ENCODE results near the gene PASK. TPM values are rescaled to one million over a fixed set of nuclear protein-coding genes. Genes with fewer than 3 reads are reported as not detected.

Gene PASK
- total RNA-seq, 3 donors from 2014 or later: 6.8 to 25.5 (median 20.6) TPM

DNA sequence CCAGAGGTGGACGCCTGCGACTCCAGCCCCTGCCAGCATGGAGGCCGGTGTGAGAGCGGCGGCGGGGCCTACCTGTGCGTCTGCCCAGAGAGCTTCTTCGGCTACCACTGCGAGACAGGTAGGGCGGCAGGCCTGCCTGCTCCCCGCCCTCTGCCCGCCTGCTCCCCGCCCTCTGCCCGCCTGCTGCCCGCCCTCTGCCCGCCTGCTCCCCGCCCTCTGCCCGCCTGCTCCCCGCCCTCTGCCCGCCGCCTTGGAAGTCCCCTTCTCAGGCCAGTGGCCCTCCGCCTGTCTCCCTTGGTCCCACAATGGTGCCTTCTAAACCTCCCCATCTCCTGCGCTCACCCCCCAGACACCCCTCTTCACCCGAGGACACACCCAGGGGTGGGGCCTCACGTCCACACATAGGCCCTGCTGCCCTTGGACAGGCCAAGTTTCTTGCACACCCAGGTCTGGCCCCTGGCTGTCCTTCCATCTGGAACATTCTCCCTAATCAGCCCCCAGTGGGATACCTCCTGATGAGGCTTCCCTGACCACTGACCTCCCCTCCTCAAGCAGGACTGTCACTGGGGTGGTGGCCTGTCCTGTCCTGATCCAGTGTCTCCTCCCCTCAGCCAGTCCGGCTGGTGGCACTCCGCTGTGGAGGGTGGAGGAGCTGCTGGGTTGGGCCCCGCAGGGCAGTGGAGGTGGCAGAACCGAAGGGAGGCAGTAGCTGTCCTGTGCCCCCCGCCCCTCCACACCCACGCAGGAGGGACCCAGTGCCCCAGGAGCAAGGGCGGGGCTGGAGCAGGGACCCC, 85.1 kb downstream of the PASK start:
- H3K4me3 ChIP-seq: no peak overlapping the region
- no peaks in the 10 kb centered on the region for H3K4me1 ChIP-seq (ENCODE audit: low read depth)
- TF ChIP-seq, protein P1, sequence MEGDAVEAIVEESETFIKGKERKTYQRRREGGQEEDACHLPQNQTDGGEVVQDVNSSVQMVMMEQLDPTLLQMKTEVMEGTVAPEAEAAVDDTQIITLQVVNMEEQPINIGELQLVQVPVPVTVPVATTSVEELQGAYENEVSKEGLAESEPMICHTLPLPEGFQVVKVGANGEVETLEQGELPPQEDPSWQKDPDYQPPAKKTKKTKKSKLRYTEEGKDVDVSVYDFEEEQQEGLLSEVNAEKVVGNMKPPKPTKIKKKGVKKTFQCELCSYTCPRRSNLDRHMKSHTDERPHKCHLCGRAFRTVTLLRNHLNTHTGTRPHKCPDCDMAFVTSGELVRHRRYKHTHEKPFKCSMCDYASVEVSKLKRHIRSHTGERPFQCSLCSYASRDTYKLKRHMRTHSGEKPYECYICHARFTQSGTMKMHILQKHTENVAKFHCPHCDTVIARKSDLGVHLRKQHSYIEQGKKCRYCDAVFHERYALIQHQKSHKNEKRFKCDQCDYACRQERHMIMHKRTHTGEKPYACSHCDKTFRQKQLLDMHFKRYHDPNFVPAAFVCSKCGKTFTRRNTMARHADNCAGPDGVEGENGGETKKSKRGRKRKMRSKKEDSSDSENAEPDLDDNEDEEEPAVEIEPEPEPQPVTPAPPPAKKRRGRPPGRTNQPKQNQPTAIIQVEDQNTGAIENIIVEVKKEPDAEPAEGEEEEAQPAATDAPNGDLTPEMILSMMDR (IDR thresholded peaks at IDR 0.05): no peak
- DNase-seq: peak; percentile 48 to 80 (median 70)
- H3K9me3 ChIP-seq: no peaks in the 10 kb centered on the region
- no peaks in the 10 kb centered on the region for H3K36me3 ChIP-seq (ENCODE audit: low read depth)
- peak; percentile 93 for ATAC-seq
- intact Hi-C loops (cut with DNase I, micrococcal nuclease): no loop called here

DNA sequence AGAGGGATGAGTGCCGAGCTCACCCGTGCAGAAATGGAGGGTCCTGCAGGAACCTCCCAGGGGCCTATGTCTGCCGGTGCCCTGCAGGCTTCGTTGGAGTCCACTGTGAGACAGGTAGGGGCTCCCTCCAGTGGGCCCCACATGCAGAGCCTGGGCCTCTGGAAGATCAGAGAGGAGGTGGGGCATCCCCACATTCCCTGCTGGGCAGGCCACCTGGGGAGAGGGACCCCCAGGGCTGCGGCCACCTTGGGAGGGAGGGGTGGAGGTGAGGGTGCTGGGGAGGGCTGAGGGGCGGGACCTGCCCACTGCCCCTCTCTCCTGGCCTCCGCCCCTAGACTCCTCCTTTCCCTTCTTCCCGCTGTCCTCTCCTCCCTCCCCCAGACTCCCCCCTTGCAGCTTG, 85.7 kb downstream of the PASK start:
- DNase-seq (no peak), ATAC-seq (peak; percentile 45)
- Histone ChIP-seq H3K9me3 (no peaks in the 10 kb centered on the region), H3K4me1 (ENCODE audit: low read depth) (no peaks in the 10 kb centered on the region), H3K36me3 (ENCODE audit: low read depth) (no peaks in the 10 kb centered on the region), H3K4me3 (no peak overlapping the region)
- intact Hi-C loops (cut with DNase I, micrococcal nuclease): no loop called here
- TF ChIP-seq, protein P1 (IDR thresholded peaks at IDR 0.05): no peak

DNA sequence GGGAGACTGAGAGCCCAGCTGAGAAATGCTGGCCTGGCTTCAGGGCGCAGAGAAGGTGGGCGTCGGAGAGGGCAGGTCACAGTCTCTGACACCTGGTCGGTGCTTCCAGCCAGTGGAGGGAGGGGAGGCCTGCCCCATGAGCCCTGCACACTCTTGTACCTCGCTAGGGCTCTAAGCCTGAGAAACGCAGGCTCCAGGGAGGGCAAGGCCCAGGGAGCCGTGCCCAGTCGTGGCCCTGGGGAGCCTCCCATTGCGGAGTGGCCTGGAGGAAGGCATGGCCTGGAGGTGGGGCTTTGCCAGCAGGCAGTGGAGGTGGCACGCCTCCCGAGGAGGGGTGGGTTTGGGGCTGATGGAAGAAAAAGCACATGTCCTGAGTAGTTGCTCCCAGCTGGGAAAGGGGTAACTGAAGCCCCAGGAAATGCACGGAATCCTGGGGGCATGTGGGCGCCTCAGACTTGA, 86.2 kb downstream of the PASK start:
- Histone ChIP-seq H3K9me3 (no peaks in the 10 kb centered on the region), H3K36me3 (ENCODE audit: low read depth) (no peaks in the 10 kb centered on the region), H3K4me1 (ENCODE audit: low read depth) (no peaks in the 10 kb centered on the region), H3K4me3 (no peak overlapping the region)
- ATAC-seq (peak; percentile 38), DNase-seq (peak in 2 of 3 donors; percentile 21 to 51)
- intact Hi-C loops (cut with DNase I, micrococcal nuclease): no loop called here
- TF ChIP-seq, protein P1 (IDR thresholded peaks at IDR 0.05): no peak

DNA sequence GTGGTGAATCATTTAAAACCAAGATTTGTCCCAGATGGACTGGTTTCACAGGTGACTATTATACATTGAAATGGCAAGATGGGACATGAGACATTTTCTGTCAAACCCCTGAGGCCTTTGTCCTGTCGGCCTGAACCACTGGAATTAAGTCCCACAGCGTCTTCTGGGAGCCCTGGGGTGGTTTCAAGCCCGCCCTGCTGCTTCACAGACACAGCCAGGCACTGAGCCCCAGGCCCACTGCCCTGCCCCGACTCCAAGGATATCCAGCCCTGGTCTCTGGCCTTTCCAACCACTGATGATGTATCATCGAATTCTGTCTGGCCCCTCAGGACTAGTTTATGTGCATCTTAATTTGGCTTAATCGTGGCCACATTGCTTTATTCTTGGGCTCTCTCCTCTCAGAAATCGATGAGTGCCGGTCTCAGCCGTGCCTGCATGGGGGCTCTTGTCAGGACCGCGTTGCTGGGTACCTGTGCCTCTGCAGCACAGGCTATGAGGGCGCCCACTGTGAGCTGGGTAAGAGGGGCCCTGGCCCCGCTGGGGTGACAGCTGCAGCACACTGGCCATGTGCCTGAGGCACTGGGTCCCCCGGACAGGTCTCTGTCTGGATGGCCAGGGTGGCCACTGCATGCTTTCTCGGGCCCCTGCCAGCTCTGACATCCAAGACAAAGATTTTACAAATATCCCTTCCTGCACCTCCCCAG, 86.7 kb downstream of the PASK start:
- intact Hi-C loops (cut with DNase I, micrococcal nuclease): no loop called here

DNA sequence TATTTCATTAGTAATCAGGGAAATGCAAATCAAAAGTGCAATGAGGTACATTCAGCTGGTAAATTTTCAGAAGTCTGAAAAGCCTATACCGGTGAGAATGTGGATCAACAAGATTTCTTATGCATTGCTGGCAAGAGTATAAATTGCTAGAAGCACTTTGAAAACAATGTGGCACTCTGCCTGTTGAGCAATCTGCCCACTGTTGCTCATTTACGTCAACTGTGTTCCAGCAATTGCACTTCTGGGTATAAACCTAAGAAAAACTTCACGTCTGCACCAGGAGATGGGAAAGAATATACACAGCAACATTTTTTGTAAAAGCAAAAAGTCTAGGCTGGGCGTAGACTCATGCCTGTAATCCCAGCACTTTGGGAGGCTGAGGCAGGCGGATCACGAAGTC, 88.0 kb downstream of the PASK start:
- H3K36me3 ChIP-seq (ENCODE audit: low read depth): no peaks in the 10 kb centered on the region
- H3K9me3 ChIP-seq: no peaks in the 10 kb centered on the region
- H3K4me3 ChIP-seq: no peak overlapping the region
- no peak for DNase-seq
- ATAC-seq: no peak
- intact Hi-C loops (cut with DNase I, micrococcal nuclease): no loop called here
- no peaks in the 10 kb centered on the region for H3K4me1 ChIP-seq (ENCODE audit: low read depth)
- TF ChIP-seq, protein P1 (IDR thresholded peaks at IDR 0.05): no peak

More for the DNA sequence above, 86.7 kb downstream of the PASK start:
- TF ChIP-seq, protein P1 (IDR thresholded peaks at IDR 0.05): no peak
- DNase-seq (no peak), ATAC-seq (no peak)
- H3K36me3 ChIP-seq (ENCODE audit: low read depth): no peaks in the 10 kb centered on the region
- H3K4me1 ChIP-seq (ENCODE audit: low read depth): no peaks in the 10 kb centered on the region
- no peaks in the 10 kb centered on the region for H3K9me3 ChIP-seq
- no peak overlapping the region for H3K4me3 ChIP-seq

Other genes starting within 250 kb of the PASK start
- gene CROCC2, start 243.1 kb downstream of the PASK start, total RNA-seq: under 1 TPM in 2 of 3 donors, not detected in 1; 0.07 to 0.19 TPM
- gene SNED1, start 150.9 kb downstream of the PASK start, total RNA-seq: 10 to 100 TPM in 2 of 3 donors, 1 to 10 TPM in 1; 7.0 to 16.3 (median 14.1) TPM
- 10 to 100 TPM; 25.4 to 41.7 (median 32.2) TPM for gene MTERF4, start 47.2 kb downstream of the PASK start, total RNA-seq
- gene PPP1R7, start 995 bp upstream of the PASK start, total RNA-seq: 10 to 100 TPM; 59.3 to 68.9 (median 61.9) TPM
- 100 to 1,000 TPM in 1 of 3 donors, 10 to 100 TPM in 2; 33.9 to 106 (median 83.5) TPM for gene ANO7, start 39.2 kb upstream of the PASK start, total RNA-seq
- gene HDLBP, start 166.2 kb upstream of the PASK start, total RNA-seq: 100 to 1,000 TPM; 363 to 417 (median 379) TPM
- 100 to 1,000 TPM; 185 to 262 (median 221) TPM for gene SEPTIN2, start 166.5 kb upstream of the PASK start, total RNA-seq
- gene FARP2, start 206.8 kb upstream of the PASK start, total RNA-seq: 100 to 1,000 TPM in 2 of 3 donors, 10 to 100 TPM in 1; 98.1 to 163 (median 109) TPM